HepG2 (cell line): ENCODE measurements around the gene MTCH2. TPM values are rescaled to one million over a fixed set of nuclear protein-coding genes. Genes with fewer than 3 reads are reported as not detected.
A peak's percentile ranks its signal among the peaks of the same experiment; 100 is the strongest.

ENCODE experiments used
- ATAD3A ChIP-seq: sonication (generic); formaldehyde crosslinking; IDR thresholded peaks from 2 replicates; pipeline ENCODE4 v1.4.0; 2020; ENCODE audit warnings: missing genetic modification reagents
- CHD4 ChIP-seq: fragments of 200-600 bp; sonication (generic); IDR thresholded peaks from 2 replicates; pipeline ENCODE4 v1.7.0; 2017; ENCODE audit warnings: mild to moderate bottlenecking, low read length, borderline replicate concordance
- HNRNPK ChIP-seq: fragments of 200-400 bp; formaldehyde crosslinking; IDR thresholded peaks from 2 replicates; pipeline ENCODE4 v1.6.1; 2018; ENCODE audit warnings: low read length, low read depth, moderate library complexity, mild to moderate bottlenecking; ENCODE audit not compliant: poor library complexity, severe bottlenecking
- MEIS1 ChIP-seq: sonication (generic); formaldehyde crosslinking; IDR thresholded peaks from 2 replicates; pipeline ENCODE4 v1.9.0; 2021; ENCODE audit warnings: mild to moderate bottlenecking, missing genetic modification reagents, moderate library complexity, borderline replicate concordance
- NPAS2 ChIP-seq: sonication (generic); formaldehyde crosslinking; IDR thresholded peaks from 2 replicates; pipeline ENCODE4 v1.8.0; 2022; ENCODE audit warnings: mild to moderate bottlenecking, missing genetic modification reagents, borderline replicate concordance
- POGZ ChIP-seq: sonication (generic); formaldehyde crosslinking; IDR thresholded peaks from 2 replicates; pipeline ENCODE4 v1.4.0; 2020; ENCODE audit warnings: mild to moderate bottlenecking, missing genetic modification reagents
- REPIN1 ChIP-seq: sonication (generic); formaldehyde crosslinking; IDR thresholded peaks from 2 replicates; pipeline ENCODE4 v1.8.0; 2022; ENCODE audit warnings: missing genetic modification reagents, low read depth, mild to moderate bottlenecking, borderline replicate concordance
- SIN3A ChIP-seq: IDR thresholded peaks from 2 replicates; pipeline ENCODE4 v1.6.1; 2011; ENCODE audit warnings: low read depth, mild to moderate bottlenecking, control low read depth, low read length, borderline replicate concordance
- SOX13 ChIP-seq, 3 experiments: fragments of 450-650 bp in 1 of 3; sonication (generic) in 1 of 3; formaldehyde crosslinking in 1 of 3; IDR thresholded peaks in 2 of 3; conservative IDR thresholded peaks in 1 of 3; 2 replicates each; pipeline versions ENCODE4 v1.5.0 to v1.6.1; 2016 to 2020; ENCODE audit warnings: antibody characterized with exemption in 1 of 3, mild to moderate bottlenecking in 1 of 3, missing compliant biosample characterization in 1 of 3, missing genetic modification reagents in 1 of 3, moderate library complexity in 1 of 3
- ZBTB3 ChIP-seq: sonication (generic); formaldehyde crosslinking; IDR thresholded peaks from 2 replicates; pipeline ENCODE4 v1.4.0; 2020; ENCODE audit warnings: low read depth, mild to moderate bottlenecking, moderate library complexity, missing genetic modification reagents, borderline replicate concordance
- ZNF12 ChIP-seq: sonication (generic); formaldehyde crosslinking; IDR thresholded peaks from 2 replicates; pipeline ENCODE4 v1.5.0; 2020; ENCODE audit warnings: missing genetic modification reagents
- ZNF446 ChIP-seq: sonication (generic); formaldehyde crosslinking; IDR thresholded peaks from 2 replicates; pipeline ENCODE4 v1.5.0; 2020; ENCODE audit warnings: mild to moderate bottlenecking, missing genetic modification reagents
- ZNF570 ChIP-seq: sonication (generic); formaldehyde crosslinking; IDR thresholded peaks from 2 replicates; pipeline ENCODE4 v1.4.0; 2020; ENCODE audit warnings: mild to moderate bottlenecking, missing genetic modification reagents, borderline replicate concordance
- polyA plus RNA-seq, 8 experiments: library from polyadenylated mRNA; depleted of rRNA in 3 of 8; stranded (reverse) in 7 of 8; unstranded in 1 of 8; fragments of >200 nt; fragmentation: Illumina TruSeq in 4 of 8; extraction: Trizol in 4 of 8; gene quantifications; 2 replicates each; pipeline versions ENCODE4 v1.2.1 to v1.2.3, GENCODE V29; 2011 to 2016; ENCODE audit warnings: low read depth in 4 of 8, missing spikeins in 1 of 8, mixed read lengths in 1 of 8; ENCODE audit not compliant: insufficient read depth in 1 of 8
- total RNA-seq, 5 experiments: library from RNA; depleted of rRNA; stranded (reverse); fragments of >200 nt; fragmentation: Illumina TruSeq; extraction: Trizol; gene quantifications; 2 replicates each; pipeline ENCODE4 v1.2.3, GENCODE V29; 2016; ENCODE audit warnings: low read depth in 1 of 5
- TF ChIP-seq, protein P1 (sequence below): IDR thresholded peaks from 2 replicates; pipeline ENCODE4 v1.4.0; 2020; ENCODE audit warnings: mild to moderate bottlenecking, missing genetic modification reagents
- TF ChIP-seq, protein P2 (sequence below): sonication (generic); formaldehyde crosslinking; conservative IDR thresholded peaks from 2 replicates; pipeline ENCODE4 v1.8.1; 2023; ENCODE audit warnings: missing genetic modification reagents
- TF ChIP-seq, protein P3 (sequence below): sonication (generic); formaldehyde crosslinking; IDR thresholded peaks from 2 replicates; pipeline ENCODE4 v1.4.0; 2020; ENCODE audit warnings: missing genetic modification reagents

MTCH2 gene
- total and polyA plus RNA-seq, 2 of the 13 experiments (the other 11 are each of a cell fraction or from before 2014, with no cell fraction given) = 112 to 272 TPM

DNA sequence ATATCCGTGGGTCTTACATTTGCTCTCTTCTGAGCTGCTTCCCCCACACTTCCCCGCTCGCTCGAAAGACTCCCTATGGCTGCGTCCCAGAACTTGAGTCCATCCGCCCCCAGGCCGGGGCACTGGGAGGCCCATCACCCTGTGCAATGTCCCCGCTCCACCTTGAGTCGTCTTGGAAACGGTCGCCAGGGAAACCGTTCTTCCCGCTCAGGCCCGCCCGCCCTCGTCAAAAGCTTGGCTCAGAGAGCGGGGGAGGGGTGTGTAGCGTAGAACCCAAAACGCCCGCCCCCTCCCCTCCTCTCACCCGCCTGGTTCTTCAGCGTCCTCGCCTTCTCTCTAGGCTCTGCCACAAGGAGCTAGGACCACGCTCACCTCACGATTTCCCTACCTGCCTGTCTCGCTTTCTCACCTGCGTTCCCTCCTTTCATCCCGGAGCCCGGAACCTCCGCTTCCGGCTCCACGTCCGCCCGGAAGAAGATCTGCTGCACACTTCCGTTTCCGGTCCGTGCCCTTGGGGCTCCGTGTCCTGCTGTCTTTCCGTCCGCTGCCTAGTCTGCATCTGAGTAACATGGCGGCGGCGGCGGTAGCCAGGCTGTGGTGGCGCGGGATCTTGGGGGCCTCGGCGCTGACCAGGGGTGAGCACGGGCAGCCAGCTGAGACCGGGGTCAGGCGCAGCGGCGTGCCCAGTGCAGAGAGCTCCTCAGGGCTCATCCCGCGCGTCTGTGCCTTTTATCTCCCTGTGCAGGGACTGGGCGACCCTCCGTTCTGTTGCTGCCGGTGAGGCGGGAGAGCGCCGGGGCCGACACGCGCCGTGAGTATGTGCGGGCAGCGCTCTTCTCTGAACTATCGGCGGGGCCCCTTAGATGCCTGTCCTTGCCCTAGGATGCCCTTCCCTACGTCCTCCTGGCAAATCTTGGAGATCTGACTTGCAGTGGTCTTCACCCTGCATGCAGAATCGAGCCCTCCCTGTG lies 63.5 kb downstream of the MTCH2 start, which contains the start of the genes KBTBD4 and NDUFS3 (continued):
- TF ChIP-seq REPIN1 (CRISPR knock-in tag) = peak; percentile 98
- TF ChIP-seq ZNF570 (CRISPR knock-in tag) = no peak
- TF ChIP-seq SIN3A = peak; percentile 95
- TF ChIP-seq ATAD3A (CRISPR knock-in tag) = no peak
- TF ChIP-seq SOX13 (IDR thresholded peaks at IDR 0.05) = no peak
- TF ChIP-seq SOX13 (CRISPR knock-in tag; conservative IDR thresholded peaks at IDR 0.05 in 1 of 2, IDR thresholded peaks at IDR 0.05 in 1 of 2) = peak in 1 of 2 experiments; percentile 55; a peak in 2 of 4 replicates
- TF ChIP-seq CHD4 = no peak
- 0 out of 2 replicates have a peak, but pooled peaks have one; percentile 48 for TF ChIP-seq MEIS1 (CRISPR knock-in tag)
- TF ChIP-seq HNRNPK = no peak
- peak; percentile 95 for TF ChIP-seq POGZ (CRISPR knock-in tag)
- TF ChIP-seq ZBTB3 (CRISPR knock-in tag) = no peak
- TF ChIP-seq NPAS2 = no peak; the same call in 1 of the 2 replicates
- TF ChIP-seq, protein P1, sequence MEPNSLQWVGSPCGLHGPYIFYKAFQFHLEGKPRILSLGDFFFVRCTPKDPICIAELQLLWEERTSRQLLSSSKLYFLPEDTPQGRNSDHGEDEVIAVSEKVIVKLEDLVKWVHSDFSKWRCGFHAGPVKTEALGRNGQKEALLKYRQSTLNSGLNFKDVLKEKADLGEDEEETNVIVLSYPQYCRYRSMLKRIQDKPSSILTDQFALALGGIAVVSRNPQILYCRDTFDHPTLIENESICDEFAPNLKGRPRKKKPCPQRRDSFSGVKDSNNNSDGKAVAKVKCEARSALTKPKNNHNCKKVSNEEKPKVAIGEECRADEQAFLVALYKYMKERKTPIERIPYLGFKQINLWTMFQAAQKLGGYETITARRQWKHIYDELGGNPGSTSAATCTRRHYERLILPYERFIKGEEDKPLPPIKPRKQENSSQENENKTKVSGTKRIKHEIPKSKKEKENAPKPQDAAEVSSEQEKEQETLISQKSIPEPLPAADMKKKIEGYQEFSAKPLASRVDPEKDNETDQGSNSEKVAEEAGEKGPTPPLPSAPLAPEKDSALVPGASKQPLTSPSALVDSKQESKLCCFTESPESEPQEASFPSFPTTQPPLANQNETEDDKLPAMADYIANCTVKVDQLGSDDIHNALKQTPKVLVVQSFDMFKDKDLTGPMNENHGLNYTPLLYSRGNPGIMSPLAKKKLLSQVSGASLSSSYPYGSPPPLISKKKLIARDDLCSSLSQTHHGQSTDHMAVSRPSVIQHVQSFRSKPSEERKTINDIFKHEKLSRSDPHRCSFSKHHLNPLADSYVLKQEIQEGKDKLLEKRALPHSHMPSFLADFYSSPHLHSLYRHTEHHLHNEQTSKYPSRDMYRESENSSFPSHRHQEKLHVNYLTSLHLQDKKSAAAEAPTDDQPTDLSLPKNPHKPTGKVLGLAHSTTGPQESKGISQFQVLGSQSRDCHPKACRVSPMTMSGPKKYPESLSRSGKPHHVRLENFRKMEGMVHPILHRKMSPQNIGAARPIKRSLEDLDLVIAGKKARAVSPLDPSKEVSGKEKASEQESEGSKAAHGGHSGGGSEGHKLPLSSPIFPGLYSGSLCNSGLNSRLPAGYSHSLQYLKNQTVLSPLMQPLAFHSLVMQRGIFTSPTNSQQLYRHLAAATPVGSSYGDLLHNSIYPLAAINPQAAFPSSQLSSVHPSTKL = peak; percentile 77
- TF ChIP-seq, protein P2, sequence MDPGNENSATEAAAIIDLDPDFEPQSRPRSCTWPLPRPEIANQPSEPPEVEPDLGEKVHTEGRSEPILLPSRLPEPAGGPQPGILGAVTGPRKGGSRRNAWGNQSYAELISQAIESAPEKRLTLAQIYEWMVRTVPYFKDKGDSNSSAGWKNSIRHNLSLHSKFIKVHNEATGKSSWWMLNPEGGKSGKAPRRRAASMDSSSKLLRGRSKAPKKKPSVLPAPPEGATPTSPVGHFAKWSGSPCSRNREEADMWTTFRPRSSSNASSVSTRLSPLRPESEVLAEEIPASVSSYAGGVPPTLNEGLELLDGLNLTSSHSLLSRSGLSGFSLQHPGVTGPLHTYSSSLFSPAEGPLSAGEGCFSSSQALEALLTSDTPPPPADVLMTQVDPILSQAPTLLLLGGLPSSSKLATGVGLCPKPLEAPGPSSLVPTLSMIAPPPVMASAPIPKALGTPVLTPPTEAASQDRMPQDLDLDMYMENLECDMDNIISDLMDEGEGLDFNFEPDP (CRISPR knock-in tag) = peak; percentile 79; the same call in 1 of the 2 replicates
- TF ChIP-seq, protein P3, sequence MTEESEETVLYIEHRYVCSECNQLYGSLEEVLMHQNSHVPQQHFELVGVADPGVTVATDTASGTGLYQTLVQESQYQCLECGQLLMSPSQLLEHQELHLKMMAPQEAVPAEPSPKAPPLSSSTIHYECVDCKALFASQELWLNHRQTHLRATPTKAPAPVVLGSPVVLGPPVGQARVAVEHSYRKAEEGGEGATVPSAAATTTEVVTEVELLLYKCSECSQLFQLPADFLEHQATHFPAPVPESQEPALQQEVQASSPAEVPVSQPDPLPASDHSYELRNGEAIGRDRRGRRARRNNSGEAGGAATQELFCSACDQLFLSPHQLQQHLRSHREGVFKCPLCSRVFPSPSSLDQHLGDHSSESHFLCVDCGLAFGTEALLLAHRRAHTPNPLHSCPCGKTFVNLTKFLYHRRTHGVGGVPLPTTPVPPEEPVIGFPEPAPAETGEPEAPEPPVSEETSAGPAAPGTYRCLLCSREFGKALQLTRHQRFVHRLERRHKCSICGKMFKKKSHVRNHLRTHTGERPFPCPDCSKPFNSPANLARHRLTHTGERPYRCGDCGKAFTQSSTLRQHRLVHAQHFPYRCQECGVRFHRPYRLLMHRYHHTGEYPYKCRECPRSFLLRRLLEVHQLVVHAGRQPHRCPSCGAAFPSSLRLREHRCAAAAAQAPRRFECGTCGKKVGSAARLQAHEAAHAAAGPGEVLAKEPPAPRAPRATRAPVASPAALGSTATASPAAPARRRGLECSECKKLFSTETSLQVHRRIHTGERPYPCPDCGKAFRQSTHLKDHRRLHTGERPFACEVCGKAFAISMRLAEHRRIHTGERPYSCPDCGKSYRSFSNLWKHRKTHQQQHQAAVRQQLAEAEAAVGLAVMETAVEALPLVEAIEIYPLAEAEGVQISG (CRISPR knock-in tag) = peak; percentile 97
- 0 out of 2 replicates have a peak, but pooled peaks have one; percentile 8 for TF ChIP-seq ZNF446 (CRISPR knock-in tag)
- peak; percentile 88 for TF ChIP-seq ZNF12
